Measurements from ENCODE around the gene NCKAP5. TPM values are rescaled to one million over a fixed set of nuclear protein-coding genes. Genes with fewer than 3 reads are reported as not detected.
A peak's percentile ranks its signal among the peaks of the same experiment; 100 is the strongest.

The NCKAP5 gene
- total RNA-seq, 1 experiment from 2014 or later, result 3.2 TPM

DNA sequence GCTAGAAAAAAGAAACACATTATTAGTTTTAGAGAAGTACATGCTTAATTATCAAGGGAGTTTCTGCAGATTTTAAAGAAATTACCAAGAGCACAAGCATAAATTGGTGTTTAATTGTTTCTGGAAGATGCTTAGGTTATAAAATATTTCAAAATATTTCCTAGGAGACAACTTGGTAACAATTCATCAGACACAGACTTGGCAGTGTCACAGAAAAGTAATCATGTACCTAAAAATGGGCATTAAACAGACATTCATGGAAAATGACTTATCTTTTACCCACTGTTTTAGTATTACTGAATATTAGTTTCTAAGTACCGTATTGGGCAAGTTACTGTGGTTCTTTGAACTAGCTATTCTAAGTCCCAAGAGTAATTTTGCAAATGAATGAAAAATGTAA is 469.5 kb downstream of the NCKAP5 start:
- no peak overlapping the region for H3K27ac ChIP-seq (ENCODE audit: low read length)
- H3F3A ChIP-seq (ENCODE audit: low read length, unreplicated experiment), result no peaks in the 10 kb centered on the region
- no peaks in the 10 kb centered on the region for H4K20me1 ChIP-seq (ENCODE audit: low read length)
- intact Hi-C loops (cut with micrococcal nuclease), result no loop called here
- no peak overlapping the region for H3K4me3 ChIP-seq (ENCODE audit: low read length)
- no peaks in the 10 kb centered on the region for H3K79me2 ChIP-seq (ENCODE audit: low read length)
- H3K9ac ChIP-seq (ENCODE audit: low read length), result no peak overlapping the region
- no peaks in the 10 kb centered on the region for H3K36me3 ChIP-seq (ENCODE audit: low read depth, low read length)
- no peak overlapping the region for H3K4me2 ChIP-seq (ENCODE audit: low read length)
- no peaks in the 10 kb centered on the region for H3K9me3 ChIP-seq (ENCODE audit: low read length)
- H3K9me2 ChIP-seq (replicated peaks; ENCODE audit: low read length), result no peaks in the 10 kb centered on the region
- no peak for ATAC-seq
- ChIA-PET POLR2A (ENCODE audit: unreplicated experiment) (no interaction called here), CTCF (no interaction called here)
- H3K4me1 ChIP-seq (ENCODE audit: insufficient read depth, low read length), result no peaks in the 10 kb centered on the region
- BruUV-seq (replicated peaks), result no TSS peak
- TF ChIP-seq EZH2 (IDR thresholded peaks at IDR 0.05; ENCODE audit: low read length, unreplicated experiment) (no peak), EZH2phosphoT487 (IDR thresholded peaks at IDR 0.05; ENCODE audit: borderline replicate concordance, low read length) (no peak)
- TF ChIP-seq, protein P1, sequence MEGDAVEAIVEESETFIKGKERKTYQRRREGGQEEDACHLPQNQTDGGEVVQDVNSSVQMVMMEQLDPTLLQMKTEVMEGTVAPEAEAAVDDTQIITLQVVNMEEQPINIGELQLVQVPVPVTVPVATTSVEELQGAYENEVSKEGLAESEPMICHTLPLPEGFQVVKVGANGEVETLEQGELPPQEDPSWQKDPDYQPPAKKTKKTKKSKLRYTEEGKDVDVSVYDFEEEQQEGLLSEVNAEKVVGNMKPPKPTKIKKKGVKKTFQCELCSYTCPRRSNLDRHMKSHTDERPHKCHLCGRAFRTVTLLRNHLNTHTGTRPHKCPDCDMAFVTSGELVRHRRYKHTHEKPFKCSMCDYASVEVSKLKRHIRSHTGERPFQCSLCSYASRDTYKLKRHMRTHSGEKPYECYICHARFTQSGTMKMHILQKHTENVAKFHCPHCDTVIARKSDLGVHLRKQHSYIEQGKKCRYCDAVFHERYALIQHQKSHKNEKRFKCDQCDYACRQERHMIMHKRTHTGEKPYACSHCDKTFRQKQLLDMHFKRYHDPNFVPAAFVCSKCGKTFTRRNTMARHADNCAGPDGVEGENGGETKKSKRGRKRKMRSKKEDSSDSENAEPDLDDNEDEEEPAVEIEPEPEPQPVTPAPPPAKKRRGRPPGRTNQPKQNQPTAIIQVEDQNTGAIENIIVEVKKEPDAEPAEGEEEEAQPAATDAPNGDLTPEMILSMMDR (conservative IDR thresholded peaks at IDR 0.05; ENCODE audit: low read depth, low read length), result no peak
- no peak overlapping the region for H2AFZ ChIP-seq (ENCODE audit: low read length)
- no peaks in the 10 kb centered on the region for H3K27me3 ChIP-seq (ENCODE audit: low read length)
- DNase-seq, result no peak

DNA sequence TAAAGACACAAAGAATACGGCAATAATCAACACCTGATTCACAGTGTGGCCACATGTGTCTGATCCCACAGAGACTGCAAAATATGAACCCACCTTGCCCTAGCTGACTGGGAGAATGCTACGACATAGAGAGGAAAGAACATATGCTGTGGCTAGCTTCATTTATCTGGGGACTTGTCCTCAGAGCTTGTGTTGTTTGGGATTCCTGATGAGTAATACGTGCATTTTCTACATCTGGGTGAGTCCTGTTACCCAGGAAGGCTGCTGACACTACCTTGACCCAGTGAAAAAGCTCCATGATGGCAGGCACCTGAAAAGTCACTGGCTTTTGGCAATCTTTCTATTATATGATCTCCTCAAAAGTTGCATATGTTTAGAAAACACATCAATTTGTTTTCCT is 470.6 kb downstream of the NCKAP5 start:
- POLR2A ChIA-PET (ENCODE audit: unreplicated experiment), result interaction anchor here (0.6 kb wide), 2 partner anchors 294 to 416 kb away, joined by 3 to 5 read pairs; no protein-coding TSS in a partner anchor
- H2AFZ ChIP-seq (ENCODE audit: low read length), result no peak overlapping the region
- no peaks in the 10 kb centered on the region for H3K36me3 ChIP-seq (ENCODE audit: low read depth, low read length)
- DNase-seq (peak; percentile 5), ATAC-seq (no peak)
- H3F3A ChIP-seq (ENCODE audit: low read length, unreplicated experiment), result no peaks in the 10 kb centered on the region
- H3K27ac ChIP-seq (ENCODE audit: low read length), result no peak overlapping the region
- H3K27me3 ChIP-seq (ENCODE audit: low read length), result no peaks in the 10 kb centered on the region
- no TSS peak for BruUV-seq (replicated peaks)
- H3K9me3 ChIP-seq (ENCODE audit: low read length), result no peaks in the 10 kb centered on the region
- no peak for TF ChIP-seq EZH2phosphoT487 (IDR thresholded peaks at IDR 0.05; ENCODE audit: borderline replicate concordance, low read length)
- no peak for TF ChIP-seq EZH2 (IDR thresholded peaks at IDR 0.05; ENCODE audit: low read length, unreplicated experiment)
- TF ChIP-seq, protein P1 (conservative IDR thresholded peaks at IDR 0.05; ENCODE audit: low read depth, low read length), result no peak
- no peak overlapping the region for H3K9ac ChIP-seq (ENCODE audit: low read length)
- no peaks in the 10 kb centered on the region for H3K9me2 ChIP-seq (replicated peaks; ENCODE audit: low read length)
- H3K79me2 ChIP-seq (ENCODE audit: low read length), result no peaks in the 10 kb centered on the region
- H3K4me1 ChIP-seq (ENCODE audit: insufficient read depth, low read length), result no peaks in the 10 kb centered on the region
- H3K4me2 ChIP-seq (ENCODE audit: low read length), result no peak overlapping the region
- intact Hi-C loops (cut with micrococcal nuclease), result no loop called here
- H3K4me3 ChIP-seq (ENCODE audit: low read length), result no peak overlapping the region
- CTCF ChIA-PET, result no interaction called here
- H4K20me1 ChIP-seq (ENCODE audit: low read length), result no peaks in the 10 kb centered on the region

DNA sequence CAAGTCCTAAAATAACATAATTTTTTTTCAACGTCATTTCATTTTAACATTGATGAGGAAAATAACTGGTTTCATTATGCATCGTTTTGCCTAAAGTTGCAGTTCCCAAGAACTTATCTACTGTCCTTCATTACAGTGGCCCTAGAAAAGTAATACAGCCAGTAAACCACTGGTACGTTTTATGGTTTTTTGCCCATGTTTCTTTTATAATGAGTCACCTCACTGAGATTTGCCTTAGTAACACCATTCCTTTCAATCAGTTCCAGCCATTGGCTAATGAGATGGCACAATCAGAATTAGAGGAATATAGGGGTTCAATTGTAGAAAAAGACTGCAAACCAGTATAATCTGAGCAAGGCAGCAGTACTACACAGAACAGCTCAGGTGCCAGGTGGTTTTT is 475.7 kb downstream of the NCKAP5 start:
- intact Hi-C loops (cut with micrococcal nuclease), result no loop called here
- H3K4me3 ChIP-seq (ENCODE audit: low read length), result no peak overlapping the region
- no peak for TF ChIP-seq EZH2 (IDR thresholded peaks at IDR 0.05; ENCODE audit: low read length, unreplicated experiment)
- no peak for TF ChIP-seq EZH2phosphoT487 (IDR thresholded peaks at IDR 0.05; ENCODE audit: borderline replicate concordance, low read length)
- TF ChIP-seq, protein P1 (conservative IDR thresholded peaks at IDR 0.05; ENCODE audit: low read depth, low read length), result no peak
- no TSS peak for BruUV-seq (replicated peaks)
- no peaks in the 10 kb centered on the region for H4K20me1 ChIP-seq (ENCODE audit: low read length)
- no peaks in the 10 kb centered on the region for H3K79me2 ChIP-seq (ENCODE audit: low read length)
- H3K36me3 ChIP-seq (ENCODE audit: low read depth, low read length), result no peaks in the 10 kb centered on the region
- H3K27ac ChIP-seq (ENCODE audit: low read length), result no peak overlapping the region
- no peaks in the 10 kb centered on the region for H3F3A ChIP-seq (ENCODE audit: low read length, unreplicated experiment)
- CTCF ChIA-PET, result no interaction called here
- H2AFZ ChIP-seq (ENCODE audit: low read length), result no peak overlapping the region
- H3K9me2 ChIP-seq (replicated peaks; ENCODE audit: low read length), result no peaks in the 10 kb centered on the region
- H3K27me3 ChIP-seq (ENCODE audit: low read length), result no peaks in the 10 kb centered on the region
- H3K4me1 ChIP-seq (ENCODE audit: insufficient read depth, low read length), result no peaks in the 10 kb centered on the region
- peak; percentile 33; the same call in 1 of the 2 replicates for ATAC-seq
- H3K9ac ChIP-seq (ENCODE audit: low read length), result no peak overlapping the region
- POLR2A ChIA-PET (ENCODE audit: unreplicated experiment), result no interaction called here
- no peak overlapping the region for H3K4me2 ChIP-seq (ENCODE audit: low read length)
- no peaks in the 10 kb centered on the region for H3K9me3 ChIP-seq (ENCODE audit: low read length)
- peak; percentile 20 for DNase-seq

Measured in PC-3 (cell line).